Measurements from ENCODE around the gene CREM. TPM values are rescaled to one million over a fixed set of nuclear protein-coding genes. Genes with fewer than 3 reads are reported as not detected.
"Not testable (repeated sequence)": the region's sequence is repeated elsewhere in the genome, so short reads cannot be mapped to it uniquely, and the experiment has no call there.

CREM gene
- total RNA-seq (10 to 100 TPM; 65.7 to 67.0 TPM), total RNA-seq (11.1 to 568 (median 92.5) reads per million in 172 experiments)
- 16.7 TPM for polyA plus RNA-seq (2013, experiment 1 of 2)
- 20.2 TPM for polyA plus RNA-seq (2013, experiment 2 of 2)

GRCh38 chr10:35126530-35127288 is at the start of gene CREM:
Gene CREM (plus strand): TSS chr10:35126846. CDS start chr10:35137836, 10,990 bp downstream.
- TF ChIP-seq CTCF (IDR thresholded peaks at IDR 0.05), result peak; percentile 86
- peak within 1 kb of the TSS; percentile 62 for H3K4me3 ChIP-seq (ENCODE audit: low read length)
- no peaks in the 10 kb centered on the region for H3K27me3 ChIP-seq (ENCODE audit: control insufficient read depth in 1 of 2, insufficient read depth in 2 of 2, low read length in 2 of 2)
- no peaks in the 10 kb centered on the region for H3K9me3 ChIP-seq (ENCODE audit: control insufficient read depth in 1 of 2, insufficient read depth in 1 of 2, low read length in 2 of 2)
- DNase-seq (peak; percentile 97 to 100 (median 100)), ATAC-seq (ENCODE audit: poor library complexity) (peak; percentile 80)
- peak within 1 kb of the TSS; percentile 96 to 99 for H3K27ac ChIP-seq (ENCODE audit: low read depth in 1 of 2, low read length in 2 of 2)
- Mint-ChIP-seq H3K4me3 (peak within 1 kb of the TSS; percentile 98), H3K36me3 (ENCODE audit: low read depth) (peaks cover 21% of the 10 kb centered on the region), H3K27ac (peak within 1 kb of the TSS; percentile 93), H3K4me1 (ENCODE audit: low read depth) (peaks cover 47% of the 10 kb centered on the region), H3K9me3 (no peaks in the 10 kb centered on the region), H3K27me3 (no peaks in the 10 kb centered on the region)
- peaks cover 25% of the 10 kb centered on the region for H3K4me1 ChIP-seq (ENCODE audit: insufficient read depth, low read length)
- H3K36me3 ChIP-seq (ENCODE audit: insufficient read depth, low read length), result no peaks in the 10 kb centered on the region
- CTCF ChIA-PET, result interaction anchor here (0.7 to 5.5 kb wide), 15 partner anchors 8 to 114 kb away, joined by 3 to 102 read pairs (median 4); partner anchors contain the start of gene CUL2
- intact Hi-C loops (cut with DNase I, micrococcal nuclease), result loop anchor here (1.0 to 10.0 kb wide), 5 partner anchors 34 to 318 kb away; partner anchors contain the start of genes CCNY (in 1 of the 2) and CUL2 (in 1 of the 2)
- POLR2A ChIA-PET, result interaction anchor here (0.5 to 4.4 kb wide), 26 partner anchors 10 to 321 kb away, joined by 3 to 217 read pairs (median 4); partner anchors contain the start of gene CUL2

DNA sequence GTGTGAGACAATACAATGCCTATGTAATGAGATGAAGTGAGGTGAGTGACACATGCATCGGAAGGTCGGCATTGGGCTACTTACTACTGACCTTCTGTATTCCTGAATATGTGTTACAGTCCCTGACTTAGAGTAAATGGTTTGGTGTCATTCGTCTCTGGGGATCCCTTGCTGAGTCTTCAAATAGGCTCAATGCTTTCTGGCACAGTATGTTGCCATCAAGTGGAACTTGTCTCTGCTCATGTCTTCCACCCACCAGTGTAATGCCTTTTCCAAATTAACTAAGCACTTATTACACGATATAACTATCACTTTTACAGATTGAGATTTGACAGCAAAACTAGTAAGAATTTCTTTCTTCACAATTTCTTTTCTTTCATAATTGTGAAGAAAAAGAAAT is 47.4 kb upstream of the CREM start:
- Histone ChIP-seq H3K27me3 (ENCODE audit: control insufficient read depth in 1 of 2, insufficient read depth in 2 of 2, low read length in 2 of 2) (no peaks in the 10 kb centered on the region), H3K4me1 (ENCODE audit: insufficient read depth, low read length) (peaks cover 3% of the 10 kb centered on the region), H3K27ac (ENCODE audit: low read depth in 1 of 2, low read length in 2 of 2) (no peak overlapping the region), H3K4me3 (ENCODE audit: low read length) (no peak overlapping the region), H3K36me3 (ENCODE audit: insufficient read depth, low read length) (peaks cover 2% of the 10 kb centered on the region), H3K9me3 (ENCODE audit: control insufficient read depth in 1 of 2, insufficient read depth in 1 of 2, low read length in 2 of 2) (no peaks in the 10 kb centered on the region)
- Mint-ChIP-seq H3K27ac (no peak overlapping the region), H3K4me1 (ENCODE audit: low read depth) (peaks cover 57% of the 10 kb centered on the region), H3K27me3 (no peaks in the 10 kb centered on the region), H3K36me3 (ENCODE audit: low read depth) (peaks cover 59% of the 10 kb centered on the region), H3K9me3 (peaks cover 3% of the 10 kb centered on the region), H3K4me3 (no peak overlapping the region)
- ATAC-seq (ENCODE audit: poor library complexity) (no peak), DNase-seq (no peak)
- no peak for TF ChIP-seq CTCF (IDR thresholded peaks at IDR 0.05)
- ChIA-PET CTCF (no interaction called here), POLR2A (no interaction called here)
- intact Hi-C loops (cut with DNase I, micrococcal nuclease), result no loop called here

GRCh38 chr10:35079763-35080162 is 46.9 kb upstream of the CREM start:
- Histone ChIP-seq H3K9me3 (ENCODE audit: control insufficient read depth in 1 of 2, insufficient read depth in 1 of 2, low read length in 2 of 2) (no peaks in the 10 kb centered on the region), H3K27me3 (ENCODE audit: control insufficient read depth in 1 of 2, insufficient read depth in 2 of 2, low read length in 2 of 2) (no peaks in the 10 kb centered on the region), H3K4me3 (ENCODE audit: low read length) (no peak overlapping the region), H3K4me1 (ENCODE audit: insufficient read depth, low read length) (peaks cover 3% of the 10 kb centered on the region), H3K27ac (ENCODE audit: low read depth in 1 of 2, low read length in 2 of 2) (no peak overlapping the region), H3K36me3 (ENCODE audit: insufficient read depth, low read length) (peaks cover 2% of the 10 kb centered on the region)
- H3K36me3 Mint-ChIP-seq (ENCODE audit: low read depth), result peaks cover 59% of the 10 kb centered on the region
- intact Hi-C loops (cut with DNase I, micrococcal nuclease), result no loop called here
- no peak overlapping the region for H3K4me3 Mint-ChIP-seq
- TF ChIP-seq CTCF (IDR thresholded peaks at IDR 0.05), result no peak
- ChIA-PET POLR2A (no interaction called here), CTCF (no interaction called here)
- H3K9me3 Mint-ChIP-seq, result peaks cover 3% of the 10 kb centered on the region
- DNase-seq, result no peak
- ATAC-seq (ENCODE audit: poor library complexity), result no peak
- no peak overlapping the region for H3K27ac Mint-ChIP-seq
- H3K27me3 Mint-ChIP-seq, result no peaks in the 10 kb centered on the region
- peaks cover 59% of the 10 kb centered on the region for H3K4me1 Mint-ChIP-seq (ENCODE audit: low read depth)

- POLR2A ChIA-PET; H3K27me3 ChIP-seq (ENCODE audit: control insufficient read depth in 1 of 2, insufficient read depth in 2 of 2, low read length in 2 of 2); H3K4me3 ChIP-seq (ENCODE audit: low read length); H3K4me1 ChIP-seq (ENCODE audit: insufficient read depth, low read length); H3K27ac Mint-ChIP-seq; intact Hi-C loops (cut with DNase I, micrococcal nuclease); H3K9me3 ChIP-seq (ENCODE audit: control insufficient read depth in 1 of 2, insufficient read depth in 1 of 2, low read length in 2 of 2); H3K4me3 Mint-ChIP-seq; H3K27me3 Mint-ChIP-seq; DNase-seq; H3K27ac ChIP-seq (ENCODE audit: low read depth in 1 of 2, low read length in 2 of 2); H3K9me3 Mint-ChIP-seq; ATAC-seq (ENCODE audit: poor library complexity); H3K36me3 ChIP-seq (ENCODE audit: insufficient read depth, low read length): not testable (repeated sequence)
- CTCF ChIA-PET, result interaction anchor here (1.1 kb wide), 1 partner anchor 12 kb away, joined by 3 read pairs; no protein-coding TSS in a partner anchor
- peaks cover 54% of the 10 kb centered on the region for H3K4me1 Mint-ChIP-seq (ENCODE audit: low read depth)
- peaks cover 56% of the 10 kb centered on the region for H3K36me3 Mint-ChIP-seq (ENCODE audit: low read depth)
Measured at GRCh38 chr10:35080261-35080660, 46.4 kb upstream of the CREM start.
